ENCODE measurements around the gene EREG. TPM values are rescaled to one million over a fixed set of nuclear protein-coding genes. Genes with fewer than 3 reads are reported as not detected.
A peak's percentile ranks its signal among the peaks of the same experiment; 100 is the strongest.
"Not testable (repeated sequence)": the region's sequence is repeated elsewhere in the genome, so short reads cannot be mapped to it uniquely, and the experiment has no call there.

EREG gene
- total RNA-seq, 6 experiments from 2014 or later = 28.8 to 38.0 (median 32.7) TPM

GRCh38 chr4:74339501-74339900, 25.4 kb upstream of the EREG start:
- peaks cover 11% of the 10 kb centered on the region for H3K4me1 Mint-ChIP-seq (ENCODE audit: low read depth)
- TF ChIP-seq, protein P1, sequence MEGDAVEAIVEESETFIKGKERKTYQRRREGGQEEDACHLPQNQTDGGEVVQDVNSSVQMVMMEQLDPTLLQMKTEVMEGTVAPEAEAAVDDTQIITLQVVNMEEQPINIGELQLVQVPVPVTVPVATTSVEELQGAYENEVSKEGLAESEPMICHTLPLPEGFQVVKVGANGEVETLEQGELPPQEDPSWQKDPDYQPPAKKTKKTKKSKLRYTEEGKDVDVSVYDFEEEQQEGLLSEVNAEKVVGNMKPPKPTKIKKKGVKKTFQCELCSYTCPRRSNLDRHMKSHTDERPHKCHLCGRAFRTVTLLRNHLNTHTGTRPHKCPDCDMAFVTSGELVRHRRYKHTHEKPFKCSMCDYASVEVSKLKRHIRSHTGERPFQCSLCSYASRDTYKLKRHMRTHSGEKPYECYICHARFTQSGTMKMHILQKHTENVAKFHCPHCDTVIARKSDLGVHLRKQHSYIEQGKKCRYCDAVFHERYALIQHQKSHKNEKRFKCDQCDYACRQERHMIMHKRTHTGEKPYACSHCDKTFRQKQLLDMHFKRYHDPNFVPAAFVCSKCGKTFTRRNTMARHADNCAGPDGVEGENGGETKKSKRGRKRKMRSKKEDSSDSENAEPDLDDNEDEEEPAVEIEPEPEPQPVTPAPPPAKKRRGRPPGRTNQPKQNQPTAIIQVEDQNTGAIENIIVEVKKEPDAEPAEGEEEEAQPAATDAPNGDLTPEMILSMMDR (IDR thresholded peaks at IDR 0.05) = no peak
- no peaks in the 10 kb centered on the region; the same call in 1 of the 2 replicates for H3K27me3 Mint-ChIP-seq (ENCODE audit: insufficient read depth)
- peaks cover 51% of the 10 kb centered on the region for H3K36me3 Mint-ChIP-seq (ENCODE audit: low read depth)
- no peak for DNase-seq
- H3K4me3 Mint-ChIP-seq = no peak overlapping the region
- H3K27ac Mint-ChIP-seq = peak overlapping the region; percentile 1; the same call in 1 of the 2 replicates
- H3K9me3 Mint-ChIP-seq = peaks cover 37% of the 10 kb centered on the region

- peaks cover 44% of the 10 kb centered on the region for H3K9me3 Mint-ChIP-seq
- DNase-seq; H3K27me3 Mint-ChIP-seq (ENCODE audit: insufficient read depth); H3K4me3 Mint-ChIP-seq: not testable (repeated sequence)
- peaks cover 53% of the 10 kb centered on the region for H3K36me3 Mint-ChIP-seq (ENCODE audit: low read depth)
- H3K27ac Mint-ChIP-seq = peak overlapping the region; percentile 26; the same call in 1 of the 2 replicates
- H3K4me1 Mint-ChIP-seq (ENCODE audit: low read depth) = peaks cover 11% of the 10 kb centered on the region
Measured at GRCh38 chr4:74340421-74340820, 24.5 kb upstream of the EREG start.

GRCh38 chr4:74344031-74344430, 20.9 kb upstream of the EREG start:
- Mint-ChIP-seq H3K4me1 (ENCODE audit: low read depth) (peaks cover 11% of the 10 kb centered on the region), H3K27ac (no peak overlapping the region), H3K36me3 (ENCODE audit: low read depth) (peaks cover 52% of the 10 kb centered on the region), H3K9me3 (peaks cover 46% of the 10 kb centered on the region), H3K4me3 (no peak overlapping the region), H3K27me3 (ENCODE audit: insufficient read depth) (0 out of 2 replicates have a peak, but pooled peaks cover 4% of the 10 kb centered on the region)
- no peak for DNase-seq
- TF ChIP-seq, protein P1 (IDR thresholded peaks at IDR 0.05) = no peak

DNA sequence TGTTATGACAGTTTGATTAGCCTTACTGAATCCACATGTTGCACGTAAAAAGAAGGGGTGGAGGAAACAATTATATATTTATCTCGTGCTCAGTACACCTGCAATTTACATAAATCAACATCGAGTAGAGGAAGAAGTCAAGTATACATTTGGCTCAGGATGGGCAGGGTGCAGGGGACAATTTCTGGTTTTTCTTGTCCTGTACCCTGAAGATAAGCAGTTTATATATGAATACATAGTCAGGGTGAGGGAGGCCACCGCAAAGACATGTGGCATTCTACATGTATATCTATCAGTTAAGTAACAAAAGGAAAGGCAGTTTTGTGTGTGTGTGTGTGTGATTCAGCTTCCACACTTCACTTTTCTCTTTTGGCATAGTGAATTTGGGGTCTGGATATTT, 11.1 kb upstream of the EREG start:
- Mint-ChIP-seq H3K36me3 (ENCODE audit: low read depth) (peaks cover 5% of the 10 kb centered on the region; the same call in 1 of the 2 replicates), H3K27ac (no peak overlapping the region), H3K4me3 (no peak overlapping the region), H3K27me3 (ENCODE audit: insufficient read depth) (peaks cover 3% of the 10 kb centered on the region), H3K9me3 (no peaks in the 10 kb centered on the region), H3K4me1 (ENCODE audit: low read depth) (peaks cover 32% of the 10 kb centered on the region)
- TF ChIP-seq, protein P1 (IDR thresholded peaks at IDR 0.05) = no peak
- DNase-seq = no peak

- Mint-ChIP-seq H3K4me1 (ENCODE audit: low read depth) (peaks cover 59% of the 10 kb centered on the region), H3K27ac (no peak overlapping the region), H3K4me3 (no peak overlapping the region), H3K27me3 (ENCODE audit: insufficient read depth) (no peaks in the 10 kb centered on the region; the same call in none of the 2 replicates), H3K36me3 (ENCODE audit: low read depth) (peaks cover 5% of the 10 kb centered on the region; the same call in 1 of the 2 replicates), H3K9me3 (no peaks in the 10 kb centered on the region)
- DNase-seq = no peak
- TF ChIP-seq, protein P1 (IDR thresholded peaks at IDR 0.05) = no peak
Measured at GRCh38 chr4:74357965-74358364, 7.0 kb upstream of the EREG start.

GRCh38 chr4:74361671-74362070, 3.3 kb upstream of the EREG start:
- no peaks in the 10 kb centered on the region for H3K9me3 Mint-ChIP-seq
- H3K4me3 Mint-ChIP-seq = no peak overlapping the region
- peaks cover 1% of the 10 kb centered on the region; the same call in 1 of the 2 replicates for H3K36me3 Mint-ChIP-seq (ENCODE audit: low read depth)
- no peak for DNase-seq
- peaks cover 61% of the 10 kb centered on the region for H3K4me1 Mint-ChIP-seq (ENCODE audit: low read depth)
- TF ChIP-seq, protein P1 (IDR thresholded peaks at IDR 0.05) = no peak
- no peaks in the 10 kb centered on the region; the same call in 1 of the 2 replicates for H3K27me3 Mint-ChIP-seq (ENCODE audit: insufficient read depth)
- H3K27ac Mint-ChIP-seq = peak overlapping the region; percentile 84
